ENCODE measurements around the gene ADRB2. TPM values are rescaled to one million over a fixed set of nuclear protein-coding genes. Genes with fewer than 3 reads are reported as not detected.

The ADRB2 gene
- total and polyA plus RNA-seq, 4 donors: 1.2 to 7.6 (median 3.8) TPM

GRCh38 chr5:148847456-148847855, 21.0 kb downstream of the ADRB2 start:
- peaks cover 0 to under 1% (median under 1%) of the 10 kb centered on the region in 4 donors for H3K4me1 ChIP-seq (ENCODE audit: control insufficient read depth in 4 of 4, insufficient read depth in 4 of 4, low read length in 3 of 4)

DNA sequence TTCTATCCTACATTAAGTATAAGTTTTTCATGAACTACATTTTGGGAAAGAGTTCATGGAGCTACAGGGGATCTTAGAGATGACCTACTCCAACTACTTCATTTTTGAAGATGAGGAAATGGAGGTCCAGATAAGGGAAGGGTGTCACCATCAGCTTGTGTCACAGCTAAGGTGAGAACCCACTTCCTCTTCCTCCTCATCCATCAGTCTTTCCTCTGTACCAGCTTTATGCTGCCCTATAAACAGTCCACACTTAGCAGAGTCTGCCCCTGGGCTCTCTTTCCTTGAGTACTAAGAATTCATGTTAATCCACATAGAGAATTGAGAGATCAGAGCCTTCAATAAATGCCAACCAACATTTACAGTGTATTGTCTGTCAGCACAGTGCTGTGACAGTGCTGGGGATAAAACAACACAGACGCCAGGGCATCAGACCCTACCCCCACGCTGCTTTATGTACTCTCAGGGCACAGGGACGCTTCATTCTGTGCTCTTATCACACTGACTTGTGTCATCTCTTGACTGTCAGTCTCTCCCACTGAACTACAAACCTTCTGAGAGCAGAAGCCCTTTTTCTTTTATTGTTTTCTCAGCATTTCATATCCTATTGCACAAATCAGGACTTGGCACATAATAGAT, 22.1 kb downstream of the ADRB2 start:
- Histone ChIP-seq H3K4me1 (ENCODE audit: control insufficient read depth in 4 of 4, insufficient read depth in 4 of 4, low read length in 3 of 4) (no peaks in the 10 kb centered on the region), H3K36me3 (ENCODE audit: control insufficient read depth in 4 of 4, insufficient read depth in 3 of 4, low read depth in 1 of 4, low read length in 3 of 4) (peaks cover 0 to 2% (median 0%) of the 10 kb centered on the region in 4 donors), H3K27me3 (ENCODE audit: control insufficient read depth in 4 of 4, insufficient read depth in 4 of 4, low read length in 3 of 4) (no peaks in the 10 kb centered on the region), H3K4me3 (ENCODE audit: low read depth in 1 of 3, low read length in 3 of 3) (no peak overlapping the region), H3K9me3 (ENCODE audit: control insufficient read depth in 4 of 4, low read length in 3 of 4) (no peaks in the 10 kb centered on the region), H3K9ac (ENCODE audit: low read depth in 1 of 2, low read length in 2 of 2) (no peak overlapping the region), H3K27ac (ENCODE audit: low read depth in 1 of 2, low read length in 2 of 2) (no peak overlapping the region)
- no peak for DNase-seq (ENCODE audit: low spot score)
- 81% methylated on average over 3 of the region's 3 CpGs for WGBS
- TF ChIP-seq, protein P1, sequence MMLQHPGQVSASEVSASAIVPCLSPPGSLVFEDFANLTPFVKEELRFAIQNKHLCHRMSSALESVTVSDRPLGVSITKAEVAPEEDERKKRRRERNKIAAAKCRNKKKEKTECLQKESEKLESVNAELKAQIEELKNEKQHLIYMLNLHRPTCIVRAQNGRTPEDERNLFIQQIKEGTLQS (IDR thresholded peaks at IDR 0.05): no peak
- TF ChIP-seq HNF4G (IDR thresholded peaks at IDR 0.05): no peak
- TF ChIP-seq SP1 (IDR thresholded peaks at IDR 0.05): no peak
- no peak for TF ChIP-seq NR2F2 (IDR thresholded peaks at IDR 0.05)

More at GRCh38 chr5:148847456-148847855, 21.0 kb downstream of the ADRB2 start:
- H3K9ac ChIP-seq (ENCODE audit: low read depth in 1 of 2, low read length in 2 of 2): no peak overlapping the region
- H3K9me3 ChIP-seq (ENCODE audit: control insufficient read depth in 4 of 4, low read length in 3 of 4): no peaks in the 10 kb centered on the region
- TF ChIP-seq NR2F2 (IDR thresholded peaks at IDR 0.05): no peak
- no peak for TF ChIP-seq TAF1 (conservative IDR thresholded peaks at IDR 0.05)
- no peak for TF ChIP-seq EGR1 (IDR thresholded peaks at IDR 0.05; ENCODE audit: low read depth in 2 of 2)
- no peak for TF ChIP-seq YY1 (IDR thresholded peaks at IDR 0.05)
- TF ChIP-seq, protein P1 (IDR thresholded peaks at IDR 0.05): no peak
- TF ChIP-seq RXRA (IDR thresholded peaks at IDR 0.05): no peak
- no peak for TF ChIP-seq FOXA1 (IDR thresholded peaks at IDR 0.05)
- DNase-seq (ENCODE audit: low spot score): no peak
- peaks cover 0 to 2% (median 0%) of the 10 kb centered on the region in 4 donors for H3K36me3 ChIP-seq (ENCODE audit: control insufficient read depth in 4 of 4, insufficient read depth in 3 of 4, low read depth in 1 of 4, low read length in 3 of 4)
- WGBS: 96% methylated on average over 2 of the region's 2 CpGs
- H3K27me3 ChIP-seq (ENCODE audit: control insufficient read depth in 4 of 4, insufficient read depth in 4 of 4, low read length in 3 of 4): no peaks in the 10 kb centered on the region
- no peak overlapping the region for H3K4me3 ChIP-seq (ENCODE audit: low read depth in 1 of 3, low read length in 3 of 3)
- H3K27ac ChIP-seq (ENCODE audit: low read depth in 1 of 2, low read length in 2 of 2): no peak overlapping the region

- TF ChIP-seq SP1 (IDR thresholded peaks at IDR 0.05): no peak
- no peak for TF ChIP-seq FOXA2 (IDR thresholded peaks at IDR 0.05)
- TF ChIP-seq RXRA (IDR thresholded peaks at IDR 0.05): no peak
- TF ChIP-seq ZBTB33 (IDR thresholded peaks at IDR 0.05): no peak
- TF ChIP-seq JUND (IDR thresholded peaks at IDR 0.05): no peak
- TF ChIP-seq RAD21 (IDR thresholded peaks at IDR 0.05): no peak
- TF ChIP-seq NR2F2 (IDR thresholded peaks at IDR 0.05): no peak
- TF ChIP-seq GABPA (IDR thresholded peaks at IDR 0.05 in 1 of 2, conservative IDR thresholded peaks at IDR 0.05 in 1 of 2): no peak
- no peak for TF ChIP-seq EGR1 (IDR thresholded peaks at IDR 0.05; ENCODE audit: low read depth in 2 of 2)
- no peak for TF ChIP-seq HNF4G (IDR thresholded peaks at IDR 0.05)
- no peak for TF ChIP-seq FOXA1 (IDR thresholded peaks at IDR 0.05)
- Histone ChIP-seq H3K4me1 (ENCODE audit: control insufficient read depth in 4 of 4, insufficient read depth in 4 of 4, low read length in 3 of 4) (no peaks in the 10 kb centered on the region), H3K9me3 (ENCODE audit: control insufficient read depth in 4 of 4, low read length in 3 of 4) (no peaks in the 10 kb centered on the region), H3K4me3 (ENCODE audit: low read depth in 1 of 3, low read length in 3 of 3) (no peak overlapping the region), H3K9ac (ENCODE audit: low read depth in 1 of 2, low read length in 2 of 2) (no peak overlapping the region), H3K27me3 (ENCODE audit: control insufficient read depth in 4 of 4, insufficient read depth in 4 of 4, low read length in 3 of 4) (no peaks in the 10 kb centered on the region), H3K36me3 (ENCODE audit: control insufficient read depth in 4 of 4, insufficient read depth in 3 of 4, low read depth in 1 of 4, low read length in 3 of 4) (peaks cover 0 to 2% (median 0%) of the 10 kb centered on the region in 4 donors), H3K27ac (ENCODE audit: low read depth in 1 of 2, low read length in 2 of 2) (no peak overlapping the region)
- no peak for DNase-seq (ENCODE audit: low spot score)
- whole genome bisulfite sequencing: 87% methylated on average over 4 of the region's 4 CpGs
Measured at GRCh38 chr5:148849461-148849860, 23.1 kb downstream of the ADRB2 start.

All from liver (tissue), 9 donors.